Progenitor cell of endocrine pancreas (in vitro differentiated cells): ENCODE results near the gene CXorf38. TPM values are rescaled to one million over a fixed set of nuclear protein-coding genes. Genes with fewer than 3 reads are reported as not detected.
A peak's percentile ranks its signal among the peaks of the same experiment; 100 is the strongest.

ENCODE experiments used
- DNase-seq: peaks from one replicate; pipeline ENCODE4 v3.0.0; 2021; ENCODE audit warnings: low spot score; ENCODE audit not compliant: unreplicated experiment
- H3K27ac Mint-ChIP-seq: 2 replicates; pipeline ENCODE4 v1.8.0; 2021; ENCODE audit warnings: mild to moderate bottlenecking, moderate library complexity, mixed read lengths
- H3K27me3 Mint-ChIP-seq: 2 replicates; pipeline ENCODE4 v1.8.0; 2021; ENCODE audit warnings: mixed read lengths
- H3K36me3 Mint-ChIP-seq: 2 replicates; pipeline ENCODE4 v1.8.0; 2022; ENCODE audit warnings: mixed read lengths; ENCODE audit not compliant: insufficient read depth
- H3K4me1 Mint-ChIP-seq: 2 replicates; pipeline ENCODE4 v1.8.0; 2021; ENCODE audit warnings: low read depth, mixed read lengths
- H3K4me3 Mint-ChIP-seq: 2 replicates; pipeline ENCODE4 v1.8.0; 2021; ENCODE audit warnings: low read depth, mild to moderate bottlenecking, moderate library complexity, mixed read lengths
- H3K9me3 Mint-ChIP-seq: 2 replicates; pipeline ENCODE4 v1.8.0; 2021; ENCODE audit warnings: low read depth, mixed read lengths
- long read RNA-seq: library from polyadenylated mRNA; unstranded; transcript quantifications from one replicate; pipeline ENCODE4 v2.0.0, GENCODE V29; 2020
- total RNA-seq: library from RNA; stranded (reverse); gene quantifications from 2 replicates; pipeline ENCODE4 v1.2.1, GENCODE V29; 2021
- TF ChIP-seq, protein P1 (sequence below): fragments of 200-600 bp; sonication (generic); IDR thresholded peaks from one replicate; pipeline ENCODE4 v1.5.0; 2021; ENCODE audit warnings: antibody characterized with exemption, mild to moderate bottlenecking; ENCODE audit not compliant: unreplicated experiment

CXorf38 gene, protein sequence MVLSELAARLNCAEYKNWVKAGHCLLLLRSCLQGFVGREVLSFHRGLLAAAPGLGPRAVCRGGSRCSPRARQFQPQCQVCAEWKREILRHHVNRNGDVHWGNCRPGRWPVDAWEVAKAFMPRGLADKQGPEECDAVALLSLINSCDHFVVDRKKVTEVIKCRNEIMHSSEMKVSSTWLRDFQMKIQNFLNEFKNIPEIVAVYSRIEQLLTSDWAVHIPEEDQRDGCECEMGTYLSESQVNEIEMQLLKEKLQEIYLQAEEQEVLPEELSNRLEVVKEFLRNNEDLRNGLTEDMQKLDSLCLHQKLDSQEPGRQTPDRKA
- total RNA-seq = 7.3 and 7.9 TPM in 2 replicates
- long read RNA-seq, transcript CXorf38-201 (7 exons, 2,118 nt) = major isoform, 11 of 15 reads
- long read RNA-seq, partial matches to known transcripts = 0 of 15 reads
- long read RNA-seq, other reads (novel, unspliced or antisense) = 4 of 15 reads

DNA sequence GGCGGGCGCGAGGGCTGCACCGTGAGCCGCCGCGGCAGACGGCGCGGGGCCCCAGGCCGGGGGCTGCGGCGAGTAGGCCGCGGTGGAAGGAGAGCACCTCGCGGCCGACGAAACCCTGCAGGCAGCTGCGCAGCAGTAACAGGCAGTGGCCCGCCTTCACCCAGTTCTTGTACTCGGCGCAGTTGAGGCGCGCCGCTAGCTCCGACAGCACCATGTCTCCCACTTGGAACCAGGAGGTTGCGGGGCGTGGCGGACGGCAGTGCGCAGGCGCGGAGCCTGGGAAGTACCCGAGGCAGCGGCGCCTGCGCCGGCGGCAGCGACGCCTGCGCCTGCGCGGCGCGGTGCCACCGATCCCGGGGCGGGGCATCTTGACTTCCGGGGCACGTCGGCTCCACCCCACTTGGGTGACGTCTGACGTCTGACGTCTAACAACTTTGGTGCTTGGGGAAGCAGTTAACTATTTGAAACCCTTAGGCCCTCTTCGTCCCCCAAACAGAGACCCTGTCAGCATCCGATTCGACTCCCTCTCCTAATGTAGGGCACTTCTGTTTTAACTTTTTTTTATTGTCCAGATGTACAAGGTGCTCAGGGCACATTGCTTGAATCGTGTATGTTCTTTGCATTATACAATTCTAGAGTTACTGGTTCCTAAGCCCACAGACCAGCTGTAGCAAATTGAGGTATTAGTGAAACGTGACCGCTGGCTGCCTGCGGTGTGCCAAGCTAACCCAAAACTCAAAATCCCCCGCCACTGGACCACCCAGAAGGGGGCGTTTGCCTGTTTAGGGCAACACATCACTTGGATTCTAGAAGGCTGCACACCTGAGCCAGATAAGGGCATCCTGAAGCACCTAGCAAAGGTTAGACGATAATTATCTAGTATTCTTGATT lies at the start of gene CXorf38:
Gene CXorf38 (minus strand): TSS at position 255 of the 891 bp plus-strand sequence. CDS start 41 bp downstream, at position 214.
- peaks cover 4% of the 10 kb centered on the region for H3K9me3 Mint-ChIP-seq
- H3K4me3 Mint-ChIP-seq = peak within 1 kb of the TSS; percentile 93
- TF ChIP-seq, protein P1, sequence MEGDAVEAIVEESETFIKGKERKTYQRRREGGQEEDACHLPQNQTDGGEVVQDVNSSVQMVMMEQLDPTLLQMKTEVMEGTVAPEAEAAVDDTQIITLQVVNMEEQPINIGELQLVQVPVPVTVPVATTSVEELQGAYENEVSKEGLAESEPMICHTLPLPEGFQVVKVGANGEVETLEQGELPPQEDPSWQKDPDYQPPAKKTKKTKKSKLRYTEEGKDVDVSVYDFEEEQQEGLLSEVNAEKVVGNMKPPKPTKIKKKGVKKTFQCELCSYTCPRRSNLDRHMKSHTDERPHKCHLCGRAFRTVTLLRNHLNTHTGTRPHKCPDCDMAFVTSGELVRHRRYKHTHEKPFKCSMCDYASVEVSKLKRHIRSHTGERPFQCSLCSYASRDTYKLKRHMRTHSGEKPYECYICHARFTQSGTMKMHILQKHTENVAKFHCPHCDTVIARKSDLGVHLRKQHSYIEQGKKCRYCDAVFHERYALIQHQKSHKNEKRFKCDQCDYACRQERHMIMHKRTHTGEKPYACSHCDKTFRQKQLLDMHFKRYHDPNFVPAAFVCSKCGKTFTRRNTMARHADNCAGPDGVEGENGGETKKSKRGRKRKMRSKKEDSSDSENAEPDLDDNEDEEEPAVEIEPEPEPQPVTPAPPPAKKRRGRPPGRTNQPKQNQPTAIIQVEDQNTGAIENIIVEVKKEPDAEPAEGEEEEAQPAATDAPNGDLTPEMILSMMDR = no peak
- DNase-seq = peak; percentile 77
- peaks cover 5% of the 10 kb centered on the region for H3K36me3 Mint-ChIP-seq
- H3K27me3 Mint-ChIP-seq = no peaks in the 10 kb centered on the region
- H3K27ac Mint-ChIP-seq = peak within 1 kb of the TSS; percentile 94
- H3K4me1 Mint-ChIP-seq = peaks cover 15% of the 10 kb centered on the region

DNA sequence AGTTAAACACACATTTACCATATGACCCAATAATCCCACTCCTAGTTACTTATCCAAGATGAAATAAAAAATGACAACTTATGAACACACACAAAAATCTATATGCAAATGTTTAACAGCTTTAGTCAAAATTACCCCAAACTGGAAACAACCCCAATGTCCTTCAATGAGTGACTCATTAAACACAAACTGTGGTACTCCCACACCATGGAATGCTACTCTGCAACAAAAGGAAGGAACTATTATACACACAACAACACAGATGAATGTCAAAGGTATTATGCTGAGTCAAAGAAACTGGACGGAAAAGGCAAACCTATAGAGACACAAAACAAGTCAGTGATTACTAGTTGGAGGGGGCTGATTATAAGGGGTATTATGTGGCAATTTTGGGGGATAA lies 47.4 kb upstream of the CXorf38 start:
- Mint-ChIP-seq H3K4me1 (no peaks in the 10 kb centered on the region), H3K9me3 (peaks cover 7% of the 10 kb centered on the region), H3K4me3 (no peak overlapping the region), H3K27ac (no peak overlapping the region), H3K36me3 (peaks cover 19% of the 10 kb centered on the region), H3K27me3 (no peaks in the 10 kb centered on the region)
- TF ChIP-seq, protein P1 = no peak
- DNase-seq = no peak

DNA sequence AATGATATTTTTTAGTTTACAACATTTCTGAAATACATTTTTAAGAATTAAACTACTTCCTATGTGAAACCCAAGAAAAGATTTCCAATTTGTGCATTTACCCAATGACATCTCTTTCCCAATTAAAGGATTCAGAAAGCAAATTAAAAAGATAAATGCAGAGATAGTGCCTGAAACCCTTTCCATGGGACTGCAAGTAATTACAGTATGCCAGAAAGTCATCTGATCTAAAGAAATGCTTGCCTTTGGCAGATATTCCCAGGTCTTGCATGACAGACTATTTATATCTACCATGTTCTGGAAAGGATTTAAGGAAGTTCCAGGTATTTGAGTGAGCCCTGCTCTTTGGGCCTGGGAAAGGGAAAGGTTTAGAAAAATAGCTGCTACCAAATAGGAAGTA lies 41.6 kb upstream of the CXorf38 start:
- Mint-ChIP-seq H3K27me3 (no peaks in the 10 kb centered on the region), H3K27ac (no peak overlapping the region), H3K4me1 (peaks cover 14% of the 10 kb centered on the region), H3K4me3 (no peak overlapping the region), H3K9me3 (peaks cover 19% of the 10 kb centered on the region), H3K36me3 (peaks cover 14% of the 10 kb centered on the region)
- DNase-seq = no peak
- TF ChIP-seq, protein P1 = no peak

DNA sequence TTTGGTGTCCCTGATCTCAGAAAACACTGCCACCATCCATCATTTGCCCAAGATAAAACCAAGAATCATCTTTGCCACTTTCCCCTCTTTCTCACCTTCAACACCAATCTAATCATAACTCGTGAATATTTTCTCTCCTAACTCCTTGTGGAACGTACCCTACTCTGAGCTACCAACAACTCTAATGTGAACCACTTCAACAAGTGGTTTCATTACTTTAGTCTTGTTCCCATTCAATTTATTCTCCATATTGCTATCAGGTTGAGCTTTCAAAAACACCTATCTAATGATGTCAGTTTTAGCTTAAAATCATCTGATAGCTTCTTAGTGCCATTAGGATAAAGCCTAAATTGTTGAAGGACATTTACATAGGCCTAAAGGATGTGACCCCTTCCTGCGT lies 39.8 kb upstream of the CXorf38 start:
- no peak overlapping the region for H3K27ac Mint-ChIP-seq
- TF ChIP-seq, protein P1 = no peak
- no peaks in the 10 kb centered on the region for H3K27me3 Mint-ChIP-seq
- peaks cover 15% of the 10 kb centered on the region for H3K9me3 Mint-ChIP-seq
- peaks cover 10% of the 10 kb centered on the region for H3K36me3 Mint-ChIP-seq
- no peak for DNase-seq
- no peak overlapping the region for H3K4me3 Mint-ChIP-seq
- peaks cover 14% of the 10 kb centered on the region for H3K4me1 Mint-ChIP-seq

DNA sequence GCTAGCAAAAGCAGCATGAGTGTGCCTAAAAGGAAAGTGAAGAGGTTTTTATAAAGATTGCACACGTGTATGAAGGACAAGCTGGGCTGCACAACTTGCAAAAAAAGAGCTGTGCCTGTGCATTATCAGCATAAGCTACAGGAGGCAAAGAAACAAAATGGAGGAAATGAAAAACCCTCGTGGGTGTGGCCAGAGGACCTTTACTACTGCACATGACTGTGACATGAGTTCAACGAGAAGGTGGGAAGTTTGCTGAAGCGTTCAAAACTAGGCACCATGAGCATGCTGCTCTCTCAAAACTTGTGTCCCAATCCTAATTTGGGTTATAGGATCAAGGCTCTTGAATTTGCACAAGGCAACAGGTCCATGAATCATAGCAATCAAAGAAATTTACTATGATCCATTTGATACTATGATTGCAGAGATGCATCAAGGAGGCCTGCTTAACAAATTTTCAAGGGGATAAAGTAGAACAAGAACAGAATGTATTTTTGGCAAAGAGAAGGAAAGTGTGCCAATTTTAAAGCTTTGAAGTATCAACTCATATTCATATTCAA lies 38.1 kb upstream of the CXorf38 start:
- no peak overlapping the region for H3K27ac Mint-ChIP-seq

More for the DNA sequence above, 38.1 kb upstream of the CXorf38 start:
- TF ChIP-seq, protein P1 = no peak
- Mint-ChIP-seq H3K36me3 (peaks cover 8% of the 10 kb centered on the region), H3K4me1 (peaks cover 14% of the 10 kb centered on the region), H3K27me3 (no peaks in the 10 kb centered on the region), H3K4me3 (peak overlapping the region; percentile 33), H3K9me3 (peaks cover 15% of the 10 kb centered on the region)
- DNase-seq = no peak
